ENCODE data around the gene ANO9.

The ANO9 gene

DNA sequence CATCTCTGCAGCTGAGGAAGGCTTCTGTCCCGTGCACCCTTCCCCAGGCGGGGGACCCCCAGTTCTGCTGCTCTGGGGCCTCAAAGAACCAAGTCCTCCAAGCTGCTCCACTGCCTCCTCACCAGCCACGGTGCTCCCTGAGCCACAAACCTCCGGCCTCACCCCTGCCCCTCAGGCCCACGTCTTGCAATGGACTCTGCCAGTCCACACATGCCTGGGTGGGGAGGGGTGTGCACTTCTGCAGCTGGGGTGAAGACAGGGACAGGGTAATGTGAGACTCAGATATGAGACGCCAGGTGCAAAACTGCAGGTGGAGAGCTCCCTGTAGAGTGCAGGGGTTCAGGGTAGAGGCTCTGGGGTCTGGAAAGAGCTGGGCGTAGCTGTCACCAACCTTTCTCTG lies 5.1 kb upstream of the ANO9 start:
- no peak overlapping the region for H3K4me3 ChIP-seq (replicated peaks; ENCODE audit: low read depth, low read length)
- TF ChIP-seq, protein P1, sequence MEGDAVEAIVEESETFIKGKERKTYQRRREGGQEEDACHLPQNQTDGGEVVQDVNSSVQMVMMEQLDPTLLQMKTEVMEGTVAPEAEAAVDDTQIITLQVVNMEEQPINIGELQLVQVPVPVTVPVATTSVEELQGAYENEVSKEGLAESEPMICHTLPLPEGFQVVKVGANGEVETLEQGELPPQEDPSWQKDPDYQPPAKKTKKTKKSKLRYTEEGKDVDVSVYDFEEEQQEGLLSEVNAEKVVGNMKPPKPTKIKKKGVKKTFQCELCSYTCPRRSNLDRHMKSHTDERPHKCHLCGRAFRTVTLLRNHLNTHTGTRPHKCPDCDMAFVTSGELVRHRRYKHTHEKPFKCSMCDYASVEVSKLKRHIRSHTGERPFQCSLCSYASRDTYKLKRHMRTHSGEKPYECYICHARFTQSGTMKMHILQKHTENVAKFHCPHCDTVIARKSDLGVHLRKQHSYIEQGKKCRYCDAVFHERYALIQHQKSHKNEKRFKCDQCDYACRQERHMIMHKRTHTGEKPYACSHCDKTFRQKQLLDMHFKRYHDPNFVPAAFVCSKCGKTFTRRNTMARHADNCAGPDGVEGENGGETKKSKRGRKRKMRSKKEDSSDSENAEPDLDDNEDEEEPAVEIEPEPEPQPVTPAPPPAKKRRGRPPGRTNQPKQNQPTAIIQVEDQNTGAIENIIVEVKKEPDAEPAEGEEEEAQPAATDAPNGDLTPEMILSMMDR (IDR thresholded peaks at IDR 0.05; ENCODE audit: low read depth, low read length, missing control alignments): no peak
- no peak for DNase-seq (ENCODE audit: extremely low read depth, low read depth)

DNA sequence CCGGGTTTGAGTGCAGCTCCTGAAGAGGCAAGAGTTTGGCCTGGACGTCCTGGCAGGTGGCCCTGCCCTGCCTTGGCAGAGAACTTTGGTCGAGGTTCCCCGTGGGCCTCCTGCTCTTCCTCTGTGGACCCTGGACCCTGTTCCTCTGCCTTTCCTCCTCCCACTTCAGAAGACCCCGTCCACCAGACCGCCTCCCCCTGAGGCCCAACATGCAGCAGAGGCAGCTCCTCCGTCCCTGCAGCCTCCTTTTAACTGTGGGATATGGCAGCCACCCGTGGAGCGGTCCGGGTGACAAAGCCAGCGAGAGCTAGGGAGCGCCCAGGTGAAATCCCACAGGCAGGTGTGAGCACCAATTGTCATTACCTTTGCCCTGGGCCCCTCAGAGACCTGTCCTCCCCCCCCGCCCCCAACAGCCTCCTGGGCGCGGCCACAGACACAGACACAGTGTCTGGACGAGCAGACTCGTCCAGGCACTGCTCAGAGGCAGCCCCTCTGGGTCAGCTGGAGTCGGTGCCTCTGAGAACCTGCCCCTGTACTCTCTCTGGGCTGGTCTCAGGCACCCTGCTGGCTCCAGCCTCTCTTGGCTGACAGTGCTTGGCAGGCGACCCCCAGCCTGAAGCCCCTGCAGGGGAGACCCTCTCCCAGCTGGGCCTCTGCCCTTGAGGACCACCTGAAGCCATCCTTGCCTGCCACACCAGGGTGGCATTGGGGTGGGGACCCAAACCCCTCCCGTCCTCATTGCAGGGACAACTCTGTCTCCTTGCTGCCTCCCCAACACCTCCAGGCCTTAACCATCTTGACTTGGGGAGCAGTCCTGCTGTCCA lies 4.2 kb upstream of the ANO9 start:
- H3K4me3 ChIP-seq (replicated peaks; ENCODE audit: low read depth, low read length): no peak overlapping the region

DNA sequence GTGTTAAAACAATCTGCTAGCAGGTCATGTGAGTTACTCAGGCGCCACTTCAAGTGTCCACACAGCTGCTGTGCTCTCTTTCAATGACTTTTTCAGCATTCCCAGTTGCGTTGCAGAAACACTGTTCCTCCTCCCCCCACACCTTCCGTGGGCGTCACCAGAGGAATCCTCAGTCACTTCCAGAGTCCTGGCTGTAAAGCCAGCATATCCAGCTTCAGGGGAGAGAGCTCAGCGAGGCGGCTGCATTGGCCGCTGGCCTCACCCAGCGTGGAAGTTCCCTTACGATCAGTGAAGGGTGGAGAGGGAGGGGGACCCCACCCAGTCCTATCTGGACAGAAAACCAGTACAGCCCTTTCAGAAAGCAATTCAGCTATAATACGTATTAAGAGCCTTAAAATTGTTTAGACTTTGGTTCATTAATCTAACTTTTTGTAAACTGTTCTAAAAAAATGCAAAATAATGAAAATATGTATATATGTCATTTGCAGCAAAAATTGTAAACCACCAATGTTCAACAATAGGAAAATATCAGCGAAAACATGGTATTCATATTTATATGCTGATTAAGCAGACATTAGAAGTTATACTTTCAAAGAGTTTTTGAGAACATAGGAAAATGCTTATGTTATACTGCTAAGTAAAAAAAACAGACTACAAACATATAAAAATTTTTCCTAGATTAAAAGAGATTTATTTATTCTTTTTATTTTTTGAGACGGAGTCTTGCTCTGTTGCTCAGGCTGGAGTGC lies 2.8 kb upstream of the ANO9 start:
- DNase-seq (ENCODE audit: extremely low read depth, low read depth): no peak

More for the DNA sequence above, 4.2 kb upstream of the ANO9 start:
- TF ChIP-seq, protein P1 (IDR thresholded peaks at IDR 0.05; ENCODE audit: low read depth, low read length, missing control alignments): no peak
- no peak for DNase-seq (ENCODE audit: extremely low read depth, low read depth)

DNA sequence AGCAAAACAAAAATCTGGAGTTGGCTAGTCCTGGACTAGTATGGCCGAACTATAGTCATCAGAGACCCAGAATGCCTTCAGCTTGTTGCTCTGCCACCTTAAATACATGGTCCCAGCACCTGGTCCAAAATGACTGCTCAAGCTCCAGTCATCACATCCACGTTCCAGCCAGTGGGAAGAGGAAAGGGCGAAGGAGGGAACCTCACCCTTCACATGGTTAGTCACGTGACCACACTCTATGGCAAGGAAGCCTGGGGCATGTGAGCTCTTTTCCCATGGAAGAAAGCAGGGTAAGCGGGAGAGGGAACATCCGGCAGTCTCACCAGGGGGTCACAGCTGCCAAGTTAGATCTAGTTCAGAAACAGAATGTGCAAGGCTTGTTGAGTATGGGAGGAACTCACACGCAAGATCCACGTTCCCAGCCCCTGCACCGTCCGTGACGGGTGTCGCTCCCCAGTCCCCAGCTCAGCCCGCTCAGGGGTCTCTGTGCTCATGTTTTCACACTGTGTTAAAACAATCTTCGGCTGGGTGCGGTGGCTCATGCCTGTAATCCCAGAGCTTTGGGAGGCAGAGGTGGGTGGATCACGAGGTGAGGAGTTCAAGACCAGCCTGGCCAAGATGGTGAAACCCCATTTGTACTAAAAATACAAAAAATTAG lies 1.9 kb upstream of the ANO9 start:
- DNase-seq (ENCODE audit: extremely low read depth, low read depth): no peak
- H3K4me3 ChIP-seq (replicated peaks; ENCODE audit: low read depth, low read length): no peak overlapping the region
- TF ChIP-seq, protein P1 (IDR thresholded peaks at IDR 0.05; ENCODE audit: low read depth, low read length, missing control alignments): no peak

More for the DNA sequence above, 2.8 kb upstream of the ANO9 start:
- H3K4me3 ChIP-seq (replicated peaks; ENCODE audit: low read depth, low read length): no peak overlapping the region
- TF ChIP-seq, protein P1 (IDR thresholded peaks at IDR 0.05; ENCODE audit: low read depth, low read length, missing control alignments): no peak

DNA sequence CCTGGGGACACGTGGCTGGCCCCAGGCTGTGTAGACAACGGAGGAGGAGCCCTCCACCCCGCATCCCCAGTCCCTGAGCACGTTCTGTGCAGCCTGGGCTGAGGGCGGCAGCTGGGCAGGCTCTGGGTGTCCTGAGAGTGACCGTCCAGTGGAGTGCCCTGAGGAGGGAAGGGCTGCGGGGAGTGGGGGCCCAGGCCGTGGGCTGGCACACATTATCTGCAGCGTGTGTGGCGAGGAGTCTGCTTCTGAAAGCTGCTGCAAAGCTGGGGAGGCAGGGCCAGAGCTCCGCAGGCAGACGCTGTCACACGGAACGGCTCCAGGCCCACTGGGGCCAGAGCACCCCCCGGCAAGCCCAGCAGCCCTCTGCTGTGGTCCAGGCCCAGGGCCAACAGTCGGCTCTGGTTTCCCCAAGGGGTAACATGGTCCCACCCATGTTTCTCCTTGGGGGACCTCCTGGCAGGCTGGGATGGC lies 835 bp upstream of the ANO9 start:
- DNase-seq (ENCODE audit: extremely low read depth, low read depth): no peak
- TF ChIP-seq, protein P1 (IDR thresholded peaks at IDR 0.05; ENCODE audit: low read depth, low read length, missing control alignments): no peak
- no peak overlapping the region for H3K4me3 ChIP-seq (replicated peaks; ENCODE audit: low read depth, low read length)

DNA sequence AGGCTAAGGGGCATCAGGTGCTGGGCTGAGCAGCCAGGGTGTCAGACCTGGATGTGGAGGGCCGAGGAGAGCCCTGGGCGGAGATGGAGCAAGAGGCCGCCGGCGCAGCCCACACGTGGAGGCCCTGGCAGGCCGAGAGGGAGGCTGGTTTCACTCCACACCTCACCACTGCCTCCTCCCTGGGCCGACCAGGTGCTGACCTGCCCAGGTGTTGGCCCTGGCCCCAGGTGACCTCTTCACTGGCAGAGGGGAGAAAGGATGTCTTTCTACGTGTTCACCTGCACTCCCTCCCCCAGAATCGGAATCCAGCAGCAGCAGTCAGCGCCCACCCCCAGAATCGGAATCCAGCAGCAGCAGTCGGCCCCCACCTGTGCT lies 781 bp downstream of the ANO9 start:
- H3K4me3 ChIP-seq (replicated peaks; ENCODE audit: low read depth, low read length): no peak overlapping the region
- TF ChIP-seq, protein P1 (IDR thresholded peaks at IDR 0.05; ENCODE audit: low read depth, low read length, missing control alignments): no peak
- no peak for DNase-seq (ENCODE audit: extremely low read depth, low read depth)

Measured in HFF-Myc (cell line).